Non-pigmented ciliary epithelial cell (primary cell): ENCODE measurements around the gene CD40.
"Not testable (repeated sequence)": the region's sequence is repeated elsewhere in the genome, so short reads cannot be mapped to it uniquely, and the experiment has no call there.

ENCODE experiments used
- DNase-seq: peaks from one replicate; pipeline ENCODE4 v3.0.0-alpha.2; 2010; ENCODE audit warnings: low read depth

The CD40 gene

GRCh38 chr20:46093531-46093930 is 24.6 kb upstream of the CD40 start:
- no peak for DNase-seq

DNA sequence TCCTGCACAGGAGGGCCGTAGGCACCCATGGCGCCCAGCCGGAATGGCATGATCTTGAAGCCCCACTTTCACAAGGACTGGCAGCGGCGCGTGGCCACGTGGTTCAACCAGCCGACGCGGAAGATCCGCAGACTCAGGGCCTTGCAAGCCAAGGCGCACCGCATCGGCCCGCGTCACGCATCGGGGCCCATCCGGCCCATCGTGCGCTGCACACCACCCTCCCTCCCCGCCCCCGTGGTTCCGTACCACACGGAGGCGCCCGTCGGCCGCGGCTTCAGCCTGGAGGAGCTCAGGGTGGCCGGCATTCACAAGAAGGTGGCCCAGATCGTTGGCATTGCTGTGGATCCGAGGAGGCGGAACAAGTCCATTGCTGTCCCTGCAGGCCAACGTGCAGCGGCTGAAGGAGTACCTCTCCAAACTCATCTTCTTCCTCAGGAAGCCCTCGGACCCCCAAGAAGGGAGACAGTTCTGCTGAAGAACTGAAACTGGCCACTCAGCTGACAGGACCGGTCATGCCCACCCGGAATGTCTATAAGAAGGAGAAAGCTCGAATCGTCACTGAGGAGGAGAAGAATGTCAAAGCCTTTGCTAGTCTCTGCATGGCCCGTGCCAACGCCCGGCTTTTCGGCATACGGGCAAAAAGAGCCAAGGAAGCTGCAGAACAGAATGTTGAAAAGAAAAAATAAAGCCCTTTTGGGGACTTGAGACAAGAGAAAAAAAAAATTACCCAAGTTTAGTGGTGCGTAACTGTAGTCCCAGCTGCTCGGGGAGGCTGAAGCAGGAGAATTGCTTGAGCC is 18.4 kb upstream of the CD40 start:
- no peak for DNase-seq

DNA sequence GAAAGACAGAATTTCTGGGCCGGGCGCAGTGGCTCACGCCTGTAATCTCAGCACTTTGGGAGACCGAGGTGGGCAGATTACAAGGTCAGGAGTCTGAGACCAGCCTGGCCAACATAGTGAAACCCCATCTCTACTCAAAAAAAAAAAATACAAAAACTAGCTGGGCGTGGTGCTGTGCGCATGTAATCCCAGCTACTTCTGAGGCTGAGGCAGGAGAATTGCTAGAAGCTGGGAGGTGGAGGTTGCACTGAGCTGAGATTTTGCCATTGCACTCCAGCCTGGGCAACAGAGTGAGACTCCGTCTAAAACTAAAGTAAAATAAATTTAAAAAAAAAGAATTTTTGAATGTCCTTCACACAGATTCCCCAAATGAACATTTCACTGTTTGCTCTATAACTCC is 17.7 kb upstream of the CD40 start:
- not testable (repeated sequence) for DNase-seq

DNA sequence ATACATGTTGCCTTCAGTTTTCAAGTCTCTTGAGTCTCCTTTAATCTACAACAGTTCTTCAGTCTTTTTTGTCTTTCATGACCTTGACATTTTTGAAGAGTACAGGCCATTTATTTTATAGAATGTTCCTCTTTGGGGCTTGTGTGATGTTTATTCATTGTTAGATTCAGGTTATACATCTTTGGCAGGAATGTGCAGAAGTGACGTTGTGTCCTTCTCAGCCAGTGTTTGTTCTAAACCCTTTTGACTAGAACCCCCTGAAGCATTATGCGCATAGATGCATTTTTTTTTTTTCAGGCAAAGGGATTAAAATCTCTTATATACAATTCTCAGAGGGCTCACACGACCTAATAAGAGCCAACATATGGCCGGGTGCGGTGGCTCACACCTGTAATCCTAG is 17.1 kb upstream of the CD40 start:
- no peak for DNase-seq

DNA sequence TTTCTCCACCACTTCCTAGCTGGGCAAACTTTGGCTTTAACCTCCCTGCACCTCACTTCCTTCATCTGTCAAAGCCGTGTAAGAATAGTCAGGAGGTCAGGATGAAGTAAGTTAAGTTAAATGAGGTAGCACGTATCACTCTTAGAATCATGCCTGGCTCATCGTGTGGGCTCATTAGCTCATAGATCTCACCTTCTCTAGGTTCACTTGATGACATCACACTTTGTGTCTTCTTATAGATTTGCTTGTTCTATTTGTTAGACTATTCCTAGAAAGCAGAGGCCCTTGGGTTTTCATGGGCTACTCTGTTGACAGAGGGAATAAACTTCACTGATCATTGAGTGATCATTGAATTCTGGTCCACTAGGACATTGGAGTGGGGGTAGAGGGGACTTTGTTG is 16.2 kb upstream of the CD40 start:
- DNase-seq: no peak

DNA sequence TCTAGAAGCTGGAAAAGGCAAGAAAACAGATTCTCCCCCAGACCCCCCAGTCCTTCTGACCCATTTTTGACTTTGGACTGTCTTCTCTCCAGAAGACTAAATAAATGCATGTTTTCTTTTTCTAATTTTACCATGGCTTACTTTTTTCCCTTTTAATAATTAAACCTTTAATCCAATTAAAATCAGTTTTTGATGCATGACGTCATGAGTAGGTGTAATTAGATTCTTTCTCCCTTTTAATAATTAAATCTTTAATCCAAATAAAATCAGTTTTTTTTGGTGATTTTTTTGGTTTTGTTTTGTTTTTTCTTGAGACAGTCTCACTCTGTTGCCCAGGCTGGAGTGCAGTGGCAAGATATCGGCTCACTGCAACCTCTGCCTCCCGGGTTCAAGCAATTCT is 15.2 kb upstream of the CD40 start:
- DNase-seq: no peak

DNA sequence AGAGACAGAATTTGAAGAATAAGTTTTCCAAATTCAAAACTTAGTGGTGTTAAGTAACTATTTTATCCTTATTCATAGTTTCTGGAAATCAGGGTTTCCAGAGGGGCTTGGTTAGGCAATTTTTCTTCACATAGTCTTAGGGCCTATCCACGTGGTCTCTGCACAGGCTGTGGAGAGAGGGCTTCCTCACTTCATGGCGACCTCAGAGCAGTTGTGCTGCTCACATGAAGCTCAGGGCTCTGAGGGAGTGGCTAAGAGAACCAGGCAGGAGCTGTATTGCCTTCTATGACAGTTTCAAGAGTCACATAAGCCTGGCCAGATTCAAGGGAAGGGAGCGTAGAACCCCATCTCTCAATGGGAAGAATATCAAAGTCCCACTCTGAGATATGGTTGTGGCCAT is 13.9 kb upstream of the CD40 start:
- DNase-seq: no peak

GRCh38 chr20:46107061-46107460 is 11.1 kb upstream of the CD40 start:
- no peak for DNase-seq

DNA sequence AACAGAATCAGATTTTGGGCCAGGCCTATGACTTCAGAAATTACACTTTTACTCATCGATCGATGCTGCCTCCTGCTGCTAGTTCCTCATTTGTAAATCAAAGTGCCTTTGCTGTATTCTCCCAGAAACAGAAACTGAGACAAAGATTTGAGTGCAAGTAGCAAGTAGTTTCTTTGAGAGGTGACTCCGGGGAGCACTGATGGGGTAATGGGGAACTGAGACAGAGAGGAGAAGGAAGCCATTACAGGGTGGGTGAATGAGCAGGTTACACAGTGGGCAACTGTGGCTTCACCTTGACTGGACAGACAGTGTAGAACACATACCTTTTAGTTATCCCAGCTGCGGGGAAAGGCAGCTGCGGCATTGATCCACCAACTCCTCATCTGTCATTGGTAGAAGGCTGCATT is 9.7 kb upstream of the CD40 start:
- DNase-seq: no peak

DNA sequence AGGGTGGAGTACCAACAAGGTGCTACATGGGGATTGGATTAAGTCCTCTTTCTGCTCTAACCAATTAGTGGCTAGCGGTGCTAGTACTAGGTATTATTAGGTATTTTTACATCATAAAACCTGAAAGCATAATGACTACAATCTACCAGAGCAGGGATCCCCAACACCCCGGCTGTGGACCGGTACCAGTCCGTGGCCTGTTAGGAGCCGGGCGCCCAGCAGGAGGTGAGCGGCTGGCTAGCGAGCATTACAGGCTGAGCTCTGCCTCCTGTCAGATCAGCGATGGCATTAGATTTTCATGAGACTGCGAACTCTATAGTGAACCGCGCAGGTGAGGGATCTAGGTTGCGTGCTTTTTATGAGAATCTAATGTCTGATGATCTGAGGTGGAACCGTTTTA is 9.1 kb upstream of the CD40 start:
- DNase-seq: no peak

GRCh38 chr20:46111028-46111835 is 6.9 kb upstream of the CD40 start:
- no peak for DNase-seq

- no peak for DNase-seq
Measured at GRCh38 chr20:46111836-46112212, 6.3 kb upstream of the CD40 start.

DNA sequence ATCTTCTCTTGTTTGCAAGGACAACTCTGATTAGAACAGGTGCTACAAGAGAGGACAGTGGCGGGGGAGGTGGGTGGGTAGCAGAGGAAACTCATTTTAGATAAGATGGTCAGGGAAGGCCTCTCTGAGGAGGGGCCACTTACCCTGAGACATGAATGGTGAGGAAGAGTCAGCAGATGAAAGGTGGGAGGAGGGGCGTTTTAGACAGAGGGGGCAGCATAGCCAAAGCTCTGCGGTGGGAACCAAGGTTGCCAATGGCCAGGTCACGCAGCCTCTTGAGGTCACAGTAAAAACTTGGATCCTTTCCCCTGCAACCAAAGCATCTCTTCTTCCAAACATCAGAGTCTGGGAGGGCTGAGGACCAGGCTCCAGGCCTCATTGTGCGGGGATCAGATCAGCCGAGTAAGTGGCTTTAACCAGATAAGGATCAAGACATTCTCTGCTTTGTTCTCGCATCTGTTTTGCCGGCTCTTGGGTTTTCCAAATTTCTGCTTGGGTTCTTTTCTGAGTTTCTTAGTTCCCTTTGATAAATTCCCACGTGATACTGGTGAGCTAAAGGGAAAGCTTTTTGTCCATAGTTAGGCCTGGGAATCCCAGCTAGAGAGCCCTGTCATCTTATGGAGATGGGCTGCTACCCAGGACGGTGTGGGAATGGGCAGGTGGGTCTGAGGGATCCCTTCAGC is 5.5 kb upstream of the CD40 start:
- no peak for DNase-seq

- no peak for DNase-seq
Measured at GRCh38 chr20:46113113-46113470, 5.0 kb upstream of the CD40 start.

GRCh38 chr20:46114449-46114848 is 3.7 kb upstream of the CD40 start:
- no peak for DNase-seq

DNA sequence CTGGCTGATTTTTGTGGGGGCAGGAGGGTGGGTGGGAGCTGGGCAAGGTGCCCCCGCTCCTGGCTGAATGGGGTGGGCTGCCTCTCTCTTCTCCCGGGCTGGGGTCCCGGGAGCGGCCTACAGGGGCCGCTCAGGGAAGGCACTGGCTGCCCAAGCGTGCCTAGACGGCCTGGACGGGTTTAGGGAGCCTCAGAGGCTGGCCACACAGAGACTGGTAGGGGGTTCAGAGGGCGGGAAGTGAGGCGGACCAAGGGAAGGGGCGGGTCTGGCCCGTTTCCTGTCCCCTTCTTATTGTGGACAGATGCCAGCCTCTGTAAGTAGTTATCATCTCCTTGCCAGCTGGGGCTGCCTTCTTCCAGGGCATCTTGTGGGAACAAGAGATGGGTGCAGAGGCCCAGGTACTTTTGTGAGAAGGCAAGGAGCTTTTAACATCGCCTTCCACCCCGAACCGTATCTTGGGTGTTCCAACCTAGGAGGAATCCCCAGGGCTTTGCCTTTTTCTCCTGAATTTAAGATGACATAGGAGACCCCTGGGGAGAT is 437 bp downstream of the CD40 start:
- DNase-seq: no peak

DNA sequence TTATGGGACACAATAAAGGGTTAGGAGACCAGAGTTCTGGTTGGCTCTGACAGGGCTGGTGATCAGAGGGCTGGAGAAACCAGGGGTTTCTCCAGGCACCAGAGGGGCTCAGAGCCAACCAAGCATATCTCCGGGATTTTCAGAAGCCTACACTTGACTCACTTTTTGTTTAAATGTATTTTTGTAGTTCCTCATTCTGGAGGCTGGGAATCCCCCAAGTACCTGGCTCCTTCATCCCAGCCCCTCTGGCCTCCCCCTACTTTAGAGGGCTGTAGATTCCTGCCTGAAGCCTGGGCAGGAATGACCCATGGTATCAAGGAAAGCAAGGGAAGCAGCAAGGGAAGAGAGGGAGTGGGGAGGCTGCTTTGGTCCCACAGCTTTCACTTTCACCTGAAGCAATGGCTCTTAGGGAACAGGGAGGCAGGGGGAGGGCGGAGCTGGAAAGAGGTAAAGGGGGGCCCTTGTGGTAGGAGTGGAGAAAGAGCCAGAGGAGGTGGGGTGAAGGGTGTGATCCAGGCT is 973 bp downstream of the CD40 start:
- no peak for DNase-seq

DNA sequence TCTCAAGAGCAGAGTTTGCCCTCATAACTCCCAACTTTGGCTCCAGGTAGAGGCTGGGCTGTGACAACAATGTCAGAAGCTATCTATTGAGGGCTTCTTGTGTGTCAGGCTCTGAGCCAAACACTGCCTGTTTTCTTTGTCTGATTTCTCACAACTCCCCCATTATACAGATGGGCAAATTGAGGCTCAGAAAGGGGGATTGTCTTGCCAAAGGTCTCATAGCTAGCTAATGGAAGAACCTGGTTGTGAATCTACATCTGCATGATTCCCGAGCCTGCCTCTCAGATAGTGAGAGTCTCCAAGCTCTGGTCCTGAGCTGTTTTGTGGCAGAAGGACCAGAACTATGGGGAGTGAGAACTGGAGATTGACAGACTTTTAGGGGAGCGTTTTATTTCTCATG is 1.4 kb downstream of the CD40 start:
- DNase-seq: no peak

GRCh38 chr20:46120136-46120535 is 2.0 kb downstream of the CD40 start:
- no peak for DNase-seq

- DNase-seq: no peak
Measured at GRCh38 chr20:46121184-46121930, 3.2 kb downstream of the CD40 start.

- peak; percentile 52 for DNase-seq
Measured at GRCh38 chr20:46122071-46122470, 4.0 kb downstream of the CD40 start.
